Upper lobe of right lung (tissue), 1 donor: ENCODE data around the gene DPF1. TPM values are rescaled to one million over a fixed set of nuclear protein-coding genes. Genes with fewer than 3 reads are reported as not detected.

Source experiments
- ATAC-seq: fragments of 200-7000 bp; cut with Tn5 transposase; one replicate; pipeline ENCODE4 v1.9.1; 2020; ENCODE audit warnings: mild to moderate bottlenecking, moderate library complexity
- DNase-seq: peaks from one replicate; pipeline ENCODE4 v3.0.0-alpha.2; 2020
- H3K27ac ChIP-seq: fragments of 200-600 bp; one replicate; pipeline ENCODE4 v1.8.0; 2022
- H3K27me3 ChIP-seq: fragments of 200-600 bp; one replicate; pipeline ENCODE4 v1.8.0; 2022; ENCODE audit warnings: mild to moderate bottlenecking
- H3K36me3 ChIP-seq: fragments of 200-600 bp; one replicate; pipeline ENCODE4 v1.8.0; 2022
- H3K4me1 ChIP-seq: fragments of 200-600 bp; one replicate; pipeline ENCODE4 v1.8.0; 2022
- H3K4me3 ChIP-seq: fragments of 200-600 bp; one replicate; pipeline ENCODE4 v1.8.0; 2022; ENCODE audit warnings: mild to moderate bottlenecking
- H3K9me3 ChIP-seq: fragments of 200-600 bp; one replicate; pipeline ENCODE4 v1.8.0; 2022
- intact Hi-C: fragments of 100-400 bp; cut with DNase I; formaldehyde crosslinking; loops from one replicate; pipeline ENCODE4 v1.11.0; 2022
- total RNA-seq: library from RNA; stranded (reverse); fragmentation: NEBNext Ultra II Directional; extraction: Animal tissue kit (Norgen Biotek cat#: 25700); gene quantifications from one replicate; pipeline ENCODE4 v1.2.1, GENCODE V29; 2021
- TF ChIP-seq, protein P1 (sequence below): fragments of 200-600 bp; IDR thresholded peaks from one replicate; pipeline ENCODE4 v1.8.0; 2022; ENCODE audit warnings: antibody characterized with exemption
- donor health status: DM: no; HTN: yes; CAD: no; lungs with severe emphysema.

Gene DPF1
- total RNA-seq, 1 donor from 2014 or later: not detected

DNA sequence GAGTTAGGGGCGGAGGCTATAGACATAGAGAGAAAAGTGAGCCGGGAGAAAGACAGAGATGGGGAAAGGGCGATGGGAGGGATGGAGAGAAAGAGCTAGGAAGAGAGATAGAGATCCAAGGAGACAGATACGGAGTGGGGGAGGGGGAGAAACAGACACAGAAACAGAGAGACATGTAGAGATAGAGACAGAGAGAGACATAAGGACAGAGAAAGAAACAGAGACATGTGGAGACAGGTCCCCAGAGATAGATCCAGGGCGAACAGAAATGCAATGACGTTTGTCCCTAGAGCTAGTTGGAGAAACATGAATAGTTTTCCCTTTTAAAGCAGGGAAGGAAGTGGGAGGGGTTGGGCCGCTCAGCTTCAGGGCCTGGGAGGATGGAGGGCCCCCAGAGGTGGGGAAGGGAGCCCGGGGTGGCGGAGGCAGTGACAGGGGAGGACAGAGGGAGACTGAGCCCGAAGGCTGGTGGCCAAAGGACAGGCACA lies 27.6 kb upstream of the DPF1 start:
- DNase-seq (no peak), ATAC-seq (no peak)
- no peaks in the 10 kb centered on the region for H3K36me3 ChIP-seq
- intact Hi-C loops: no loop called here
- TF ChIP-seq, protein P1, sequence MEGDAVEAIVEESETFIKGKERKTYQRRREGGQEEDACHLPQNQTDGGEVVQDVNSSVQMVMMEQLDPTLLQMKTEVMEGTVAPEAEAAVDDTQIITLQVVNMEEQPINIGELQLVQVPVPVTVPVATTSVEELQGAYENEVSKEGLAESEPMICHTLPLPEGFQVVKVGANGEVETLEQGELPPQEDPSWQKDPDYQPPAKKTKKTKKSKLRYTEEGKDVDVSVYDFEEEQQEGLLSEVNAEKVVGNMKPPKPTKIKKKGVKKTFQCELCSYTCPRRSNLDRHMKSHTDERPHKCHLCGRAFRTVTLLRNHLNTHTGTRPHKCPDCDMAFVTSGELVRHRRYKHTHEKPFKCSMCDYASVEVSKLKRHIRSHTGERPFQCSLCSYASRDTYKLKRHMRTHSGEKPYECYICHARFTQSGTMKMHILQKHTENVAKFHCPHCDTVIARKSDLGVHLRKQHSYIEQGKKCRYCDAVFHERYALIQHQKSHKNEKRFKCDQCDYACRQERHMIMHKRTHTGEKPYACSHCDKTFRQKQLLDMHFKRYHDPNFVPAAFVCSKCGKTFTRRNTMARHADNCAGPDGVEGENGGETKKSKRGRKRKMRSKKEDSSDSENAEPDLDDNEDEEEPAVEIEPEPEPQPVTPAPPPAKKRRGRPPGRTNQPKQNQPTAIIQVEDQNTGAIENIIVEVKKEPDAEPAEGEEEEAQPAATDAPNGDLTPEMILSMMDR: no peak
- H3K9me3 ChIP-seq: no peaks in the 10 kb centered on the region
- H3K27ac ChIP-seq: peak overlapping the region; percentile 78
- peak overlapping the region; percentile 60 for H3K4me3 ChIP-seq
- peaks cover 12% of the 10 kb centered on the region for H3K4me1 ChIP-seq
- H3K27me3 ChIP-seq: peaks cover 8% of the 10 kb centered on the region

DNA sequence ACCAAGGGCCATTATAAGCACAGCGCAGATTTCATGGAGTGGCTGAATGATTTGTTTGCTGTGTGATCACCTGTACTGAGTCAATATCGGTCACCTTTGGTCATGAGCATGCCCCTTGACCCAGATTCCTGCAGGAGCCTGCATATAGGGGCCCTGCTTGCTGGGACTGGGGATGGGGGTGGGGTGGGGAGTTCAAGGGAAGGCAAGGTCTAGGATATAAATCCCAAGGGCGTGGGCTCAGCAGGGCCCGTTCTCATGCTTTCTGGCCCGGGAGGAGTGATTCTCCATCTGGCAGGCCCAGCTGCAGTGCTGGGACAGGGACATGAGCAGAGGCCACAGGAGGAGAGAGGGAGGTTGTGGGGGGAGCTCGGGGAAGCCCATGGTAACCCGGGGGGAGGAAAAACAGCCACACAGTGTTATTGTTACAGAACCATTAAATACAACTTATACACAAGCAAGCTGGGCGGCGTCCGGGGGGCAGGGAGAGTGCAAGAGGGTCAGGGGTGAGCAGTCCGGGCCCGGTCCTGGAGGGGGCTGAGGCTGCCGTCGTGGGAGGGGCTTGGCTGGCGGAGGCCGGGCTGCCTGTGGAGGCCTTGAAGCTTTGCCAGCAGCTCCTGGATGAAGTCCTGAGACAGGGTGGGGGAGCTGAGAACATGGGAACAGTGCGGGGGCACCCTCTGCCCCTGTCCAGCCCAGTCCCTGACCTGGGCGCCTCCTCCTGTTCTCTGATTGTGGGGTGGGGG lies 27.0 kb upstream of the DPF1 start:
- peaks cover 6% of the 10 kb centered on the region for H3K4me1 ChIP-seq
- H3K27ac ChIP-seq: peak overlapping the region; percentile 78
- peak; percentile 54 for ATAC-seq
- peaks cover 2% of the 10 kb centered on the region for H3K27me3 ChIP-seq
- no peaks in the 10 kb centered on the region for H3K9me3 ChIP-seq
- intact Hi-C loops: no loop called here
- TF ChIP-seq, protein P1: no peak
- DNase-seq: peak; percentile 73
- H3K36me3 ChIP-seq: no peaks in the 10 kb centered on the region
- H3K4me3 ChIP-seq: peak overlapping the region; percentile 60

DNA sequence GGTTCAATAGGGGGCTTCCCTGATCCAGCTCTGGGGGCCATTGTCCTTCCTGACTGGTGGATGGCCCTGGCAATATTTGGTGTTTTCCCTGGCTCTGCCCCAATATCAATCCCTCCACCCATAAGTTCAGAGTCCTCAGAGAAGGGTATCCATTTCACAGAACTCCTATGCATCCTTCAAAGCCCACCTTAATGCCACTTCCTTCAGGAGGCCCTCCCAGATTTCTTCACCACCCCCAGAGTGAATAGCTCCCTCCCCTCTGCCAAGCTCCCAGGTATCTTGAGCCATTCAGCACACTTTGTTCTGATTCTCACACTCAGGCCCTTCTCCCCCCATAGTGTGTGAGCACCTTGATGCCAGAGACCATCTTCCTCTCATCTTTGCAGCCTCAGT lies 26.4 kb upstream of the DPF1 start:
- no peak overlapping the region for H3K4me3 ChIP-seq
- H3K27ac ChIP-seq: peak overlapping the region; percentile 31
- ATAC-seq (no peak), DNase-seq (no peak)
- no peaks in the 10 kb centered on the region for H3K36me3 ChIP-seq
- no peaks in the 10 kb centered on the region for H3K27me3 ChIP-seq
- peaks cover 4% of the 10 kb centered on the region for H3K4me1 ChIP-seq
- intact Hi-C loops: no loop called here
- no peaks in the 10 kb centered on the region for H3K9me3 ChIP-seq
- TF ChIP-seq, protein P1: no peak

DNA sequence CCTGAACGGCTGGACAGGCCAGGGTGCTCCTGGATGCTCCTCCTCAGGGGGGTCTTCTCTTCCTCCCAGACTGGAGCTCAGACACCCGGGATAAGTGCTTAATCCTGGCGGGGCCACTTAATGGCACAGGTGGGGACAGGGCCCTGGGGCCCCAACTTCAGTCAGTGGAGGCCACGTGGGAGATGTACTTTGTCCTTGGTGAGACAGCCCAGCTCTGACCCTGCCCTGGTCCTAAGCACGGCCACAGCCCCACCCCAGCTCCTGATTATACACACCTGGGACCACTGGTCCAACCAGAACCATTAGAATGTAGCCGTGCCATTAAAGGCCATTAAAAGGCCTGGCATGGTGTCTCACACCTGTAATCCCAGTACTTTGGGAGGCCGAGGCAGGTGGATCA lies 24.4 kb upstream of the DPF1 start:
- TF ChIP-seq, protein P1: no peak
- H3K36me3 ChIP-seq: no peaks in the 10 kb centered on the region
- H3K27me3 ChIP-seq: no peaks in the 10 kb centered on the region
- intact Hi-C loops: no loop called here
- H3K27ac ChIP-seq: no peak overlapping the region
- ATAC-seq: no peak
- no peak overlapping the region for H3K4me3 ChIP-seq
- no peak for DNase-seq
- H3K4me1 ChIP-seq: peaks cover 4% of the 10 kb centered on the region
- no peaks in the 10 kb centered on the region for H3K9me3 ChIP-seq

DNA sequence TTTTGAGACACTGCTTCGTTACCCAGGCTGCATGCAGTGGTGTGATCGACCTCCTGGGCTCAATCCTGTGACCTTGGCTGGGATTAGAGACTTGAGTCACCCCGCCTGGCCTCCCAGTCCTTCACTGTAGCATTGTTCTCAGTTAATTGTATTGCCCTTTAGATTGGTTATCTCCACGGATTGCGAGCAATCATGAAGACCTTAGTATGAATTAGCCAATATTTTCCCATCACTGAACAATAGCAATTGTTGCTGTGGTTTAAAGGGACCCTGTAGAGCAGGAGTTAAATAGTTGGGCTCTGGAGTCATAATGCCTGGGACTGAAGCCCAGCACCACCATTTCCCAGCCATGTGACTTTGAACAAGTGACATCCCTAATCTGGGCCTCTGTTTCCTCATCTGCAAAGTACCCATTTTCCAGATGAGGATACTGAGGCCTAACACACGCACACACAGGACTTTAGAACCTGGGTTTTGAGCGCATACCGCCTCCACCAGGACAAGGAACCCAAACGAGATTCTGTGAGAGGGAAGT lies 23.8 kb upstream of the DPF1 start:
- H3K27me3 ChIP-seq: no peaks in the 10 kb centered on the region
- DNase-seq (no peak), ATAC-seq (no peak)
- H3K4me3 ChIP-seq: no peak overlapping the region
- no peaks in the 10 kb centered on the region for H3K36me3 ChIP-seq
- H3K27ac ChIP-seq: peak overlapping the region; percentile 17
- TF ChIP-seq, protein P1: no peak
- H3K4me1 ChIP-seq: peaks cover 4% of the 10 kb centered on the region
- no peaks in the 10 kb centered on the region for H3K9me3 ChIP-seq
- intact Hi-C loops: no loop called here
